CD4-positive, alpha-beta T cell treated with Interferon gamma for 1 hour (primary cell): ENCODE measurements around the gene HCN2.

ENCODE experiments used
- DNase-seq: peaks from one replicate; pipeline ENCODE4 v3.0.0-alpha.2; 2020

HCN2 gene

GRCh38 chr19:642767-643727 lies 53.4 kb downstream of the HCN2 start:
- DNase-seq: no peak

GRCh38 chr19:643736-644135 lies 54.1 kb downstream of the HCN2 start:
- no peak for DNase-seq

- DNase-seq: no peak
These were observed 54.7 kb downstream of the HCN2 start for GRCh38 chr19:644363-644762.

GRCh38 chr19:644789-645188 lies 55.1 kb downstream of the HCN2 start:
- no peak for DNase-seq

- DNase-seq: no peak
These were observed 56.5 kb downstream of the HCN2 start for GRCh38 chr19:645912-646778.

- DNase-seq: no peak
These were observed 57.3 kb downstream of the HCN2 start for GRCh38 chr19:646779-647565.

GRCh38 chr19:647566-648284 lies 58.0 kb downstream of the HCN2 start:
- no peak for DNase-seq

GRCh38 chr19:648305-648704 lies 58.6 kb downstream of the HCN2 start:
- no peak for DNase-seq

- DNase-seq: no peak
These were observed 59.5 kb downstream of the HCN2 start for GRCh38 chr19:648904-649801.

GRCh38 chr19:650121-650520 lies 60.4 kb downstream of the HCN2 start:
- no peak for DNase-seq

- DNase-seq: no peak
These were observed 61.6 kb downstream of the HCN2 start for GRCh38 chr19:651114-651818.

GRCh38 chr19:651991-652390 lies 62.3 kb downstream of the HCN2 start:
- DNase-seq: no peak

- no peak for DNase-seq
These were observed 63.0 kb downstream of the HCN2 start for GRCh38 chr19:652467-653389.

- DNase-seq: no peak
These were observed 63.7 kb downstream of the HCN2 start for GRCh38 chr19:653425-653824.

GRCh38 chr19:655691-656090 lies 66.0 kb downstream of the HCN2 start:
- no peak for DNase-seq

GRCh38 chr19:656751-657559 lies 67.3 kb downstream of the HCN2 start:
- DNase-seq: no peak

- no peak for DNase-seq
These were observed 67.9 kb downstream of the HCN2 start for GRCh38 chr19:657611-658010.

GRCh38 chr19:658059-658839 lies 68.6 kb downstream of the HCN2 start:
- no peak for DNase-seq
